ENCODE data around the gene MBOAT1. TPM values are rescaled to one million over a fixed set of nuclear protein-coding genes. Genes with fewer than 3 reads are reported as not detected.

The MBOAT1 gene
- total RNA-seq, 4 donors from 2014 or later = 9.6 to 24.3 (median 12.6) TPM

DNA sequence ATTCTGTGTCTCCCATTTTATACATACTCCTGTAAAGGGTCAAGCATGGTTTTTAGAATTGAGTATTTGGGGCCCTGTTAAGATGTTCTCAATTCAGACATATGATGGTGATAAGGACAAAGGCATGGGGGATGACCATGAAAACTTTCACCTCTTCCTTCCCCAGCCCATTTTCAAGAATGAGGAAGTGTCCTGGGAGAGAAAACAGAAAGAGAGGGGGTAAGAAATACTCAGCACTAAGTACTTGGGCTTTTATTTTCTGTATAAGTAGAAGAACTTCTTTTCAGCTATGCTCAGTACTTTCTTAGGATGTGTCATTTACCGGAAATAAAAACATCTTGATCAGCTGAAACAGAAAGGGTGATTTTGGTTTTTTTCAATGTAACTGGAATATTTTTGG is 10.9 kb upstream of the MBOAT1 start:
- peaks cover 2% of the 10 kb centered on the region in 2 donors for H3K4me1 ChIP-seq
- no peak overlapping the region for H3K4me3 ChIP-seq (replicated peaks in 1 of 3)
- H3K9me3 ChIP-seq = no peaks in the 10 kb centered on the region
- no peaks in the 10 kb centered on the region for H3K36me3 ChIP-seq
- TF ChIP-seq, protein P1, sequence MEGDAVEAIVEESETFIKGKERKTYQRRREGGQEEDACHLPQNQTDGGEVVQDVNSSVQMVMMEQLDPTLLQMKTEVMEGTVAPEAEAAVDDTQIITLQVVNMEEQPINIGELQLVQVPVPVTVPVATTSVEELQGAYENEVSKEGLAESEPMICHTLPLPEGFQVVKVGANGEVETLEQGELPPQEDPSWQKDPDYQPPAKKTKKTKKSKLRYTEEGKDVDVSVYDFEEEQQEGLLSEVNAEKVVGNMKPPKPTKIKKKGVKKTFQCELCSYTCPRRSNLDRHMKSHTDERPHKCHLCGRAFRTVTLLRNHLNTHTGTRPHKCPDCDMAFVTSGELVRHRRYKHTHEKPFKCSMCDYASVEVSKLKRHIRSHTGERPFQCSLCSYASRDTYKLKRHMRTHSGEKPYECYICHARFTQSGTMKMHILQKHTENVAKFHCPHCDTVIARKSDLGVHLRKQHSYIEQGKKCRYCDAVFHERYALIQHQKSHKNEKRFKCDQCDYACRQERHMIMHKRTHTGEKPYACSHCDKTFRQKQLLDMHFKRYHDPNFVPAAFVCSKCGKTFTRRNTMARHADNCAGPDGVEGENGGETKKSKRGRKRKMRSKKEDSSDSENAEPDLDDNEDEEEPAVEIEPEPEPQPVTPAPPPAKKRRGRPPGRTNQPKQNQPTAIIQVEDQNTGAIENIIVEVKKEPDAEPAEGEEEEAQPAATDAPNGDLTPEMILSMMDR (IDR thresholded peaks at IDR 0.05) = no peak
- TF ChIP-seq POLR2A (IDR thresholded peaks at IDR 0.05) = no peak
- H3K27ac ChIP-seq = no peak overlapping the region
- whole genome bisulfite sequencing, 2 donors = 86% methylated on average over 1 of the region's 1 CpG
- H3K27me3 ChIP-seq = no peaks in the 10 kb centered on the region
- DNase-seq = no peak
- intact Hi-C loops (cut with DNase I) = no loop called here

DNA sequence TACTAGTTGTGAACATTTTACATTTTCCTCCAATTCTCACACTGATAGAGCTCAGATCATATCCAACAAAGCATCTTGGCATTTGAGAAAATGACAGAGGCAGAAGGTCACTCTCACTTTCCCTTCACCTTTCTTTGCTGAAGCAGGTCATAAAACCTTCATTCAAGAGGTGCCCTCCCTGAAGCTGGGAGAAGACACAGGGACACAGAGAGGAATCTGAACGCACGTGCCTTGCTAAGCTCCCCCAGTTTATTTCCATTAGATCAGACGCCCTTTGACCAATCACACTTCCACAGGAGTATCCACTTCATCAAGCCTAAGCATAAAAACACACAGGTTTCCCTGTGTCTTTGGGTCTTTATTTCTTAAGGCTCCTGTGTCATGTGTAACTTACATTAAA is 9.2 kb upstream of the MBOAT1 start:
- Histone ChIP-seq H3K27me3 (no peaks in the 10 kb centered on the region), H3K27ac (no peak overlapping the region), H3K4me3 (replicated peaks in 1 of 3) (no peak overlapping the region), H3K4me1 (peaks cover 11 to 18% of the 10 kb centered on the region in 2 donors), H3K9me3 (no peaks in the 10 kb centered on the region), H3K36me3 (no peaks in the 10 kb centered on the region)
- intact Hi-C loops (cut with DNase I) = no loop called here
- no peak for DNase-seq
- no peak for TF ChIP-seq POLR2A (IDR thresholded peaks at IDR 0.05)
- TF ChIP-seq, protein P1 (IDR thresholded peaks at IDR 0.05) = no peak
- WGBS, 2 donors = 79 to 90% methylated on average over 3 of the region's 3 CpGs

DNA sequence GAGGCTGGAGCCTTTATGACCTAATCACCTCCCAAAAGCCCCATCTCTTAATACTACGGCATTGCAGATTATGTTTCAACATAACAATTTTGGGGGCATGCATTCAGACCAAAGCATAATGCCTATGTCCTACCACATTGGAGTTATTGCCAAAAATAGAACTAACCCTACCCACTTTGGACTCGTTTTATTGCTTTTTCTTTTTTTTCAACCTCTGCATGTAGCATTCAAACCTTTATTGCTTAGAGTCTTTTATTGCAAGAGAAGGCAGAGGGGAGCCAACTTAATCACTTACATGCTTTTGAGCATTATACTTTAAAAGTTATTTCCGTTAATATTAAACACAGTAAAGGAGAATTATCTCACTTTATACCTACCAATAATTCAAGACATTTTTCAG is 8.1 kb upstream of the MBOAT1 start:
- Histone ChIP-seq H3K36me3 (no peaks in the 10 kb centered on the region), H3K9me3 (no peaks in the 10 kb centered on the region), H3K27ac (no peak overlapping the region), H3K4me3 (replicated peaks in 1 of 3) (no peak overlapping the region), H3K27me3 (no peaks in the 10 kb centered on the region), H3K4me1 (peaks cover 11 to 19% of the 10 kb centered on the region in 2 donors)
- 87 to 90% methylated on average over 3 of the region's 3 CpGs for WGBS, 2 donors
- intact Hi-C loops (cut with DNase I) = no loop called here
- no peak for DNase-seq
- no peak for TF ChIP-seq POLR2A (IDR thresholded peaks at IDR 0.05)
- TF ChIP-seq, protein P1 (IDR thresholded peaks at IDR 0.05) = no peak

DNA sequence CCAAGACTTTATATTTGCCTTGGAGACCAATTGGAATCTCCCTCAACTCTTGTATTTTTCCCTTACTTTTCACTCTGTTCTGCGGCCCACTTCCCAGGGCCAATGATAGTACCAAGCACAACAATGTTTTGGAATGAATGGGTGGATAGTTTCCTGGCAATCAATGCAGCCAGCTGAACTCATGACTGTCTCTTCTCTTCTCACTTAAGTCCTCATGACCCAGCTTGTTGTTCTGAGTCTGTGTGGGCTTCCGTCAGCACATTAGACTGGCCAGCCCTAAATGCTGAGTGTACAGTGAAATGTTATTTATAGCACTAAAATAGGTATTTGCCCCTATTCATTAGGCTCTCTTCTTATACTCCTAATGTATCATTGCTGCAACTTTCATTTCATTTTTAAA is 5.6 kb upstream of the MBOAT1 start:
- peaks cover 11 to 26% of the 10 kb centered on the region in 2 donors for H3K4me1 ChIP-seq
- H3K9me3 ChIP-seq = no peaks in the 10 kb centered on the region
- intact Hi-C loops (cut with DNase I) = no loop called here
- DNase-seq = peak; percentile 26 to 47
- no peaks in the 10 kb centered on the region for H3K36me3 ChIP-seq
- H3K4me3 ChIP-seq (replicated peaks in 1 of 3) = no peak overlapping the region
- 56 to 70% methylated on average over 2 of the region's 2 CpGs for WGBS, 2 donors
- H3K27ac ChIP-seq = peak overlapping the region; percentile 25 to 80 (median 65)
- H3K27me3 ChIP-seq = no peaks in the 10 kb centered on the region
- TF ChIP-seq POLR2A (IDR thresholded peaks at IDR 0.05) = no peak

DNA sequence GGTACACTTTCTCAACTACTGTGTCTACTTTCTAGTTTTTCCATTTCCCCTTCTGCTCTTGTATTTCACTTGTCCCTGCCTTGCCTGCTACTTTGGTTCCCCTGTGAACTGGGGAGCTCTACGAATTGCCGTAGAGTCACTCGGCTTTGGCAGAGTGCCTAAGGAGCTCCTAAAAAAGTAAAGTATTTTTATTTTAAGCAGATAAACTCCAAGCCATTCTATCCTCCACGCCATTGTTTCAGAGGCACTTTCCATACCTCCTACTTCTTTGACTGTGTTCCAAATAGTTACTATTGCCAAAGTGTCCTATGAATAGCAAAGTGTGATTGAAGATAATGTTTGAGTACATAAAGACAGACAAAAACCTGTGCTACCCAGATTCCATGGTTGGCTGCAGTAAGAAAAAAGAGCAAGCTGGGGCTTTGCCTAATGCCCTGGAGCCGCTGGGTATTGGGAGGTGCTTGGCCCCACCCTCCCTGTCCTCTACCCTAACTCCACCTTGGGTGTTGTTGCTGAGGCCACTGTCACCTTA is 5.1 kb upstream of the MBOAT1 start:
- no peak for TF ChIP-seq POLR2A (IDR thresholded peaks at IDR 0.05)
- H3K4me1 ChIP-seq = peaks cover 11 to 28% of the 10 kb centered on the region in 2 donors
- no peak overlapping the region for H3K4me3 ChIP-seq (replicated peaks in 1 of 3)
- H3K27me3 ChIP-seq = no peaks in the 10 kb centered on the region
- peak; percentile 67 for DNase-seq
- H3K9me3 ChIP-seq = no peaks in the 10 kb centered on the region
- peak overlapping the region; percentile 25 to 80 (median 65) for H3K27ac ChIP-seq
- no peaks in the 10 kb centered on the region for H3K36me3 ChIP-seq
- 8 to 11% methylated on average over 5 of the region's 5 CpGs for WGBS, 2 donors
- intact Hi-C loops (cut with DNase I) = no loop called here

DNA sequence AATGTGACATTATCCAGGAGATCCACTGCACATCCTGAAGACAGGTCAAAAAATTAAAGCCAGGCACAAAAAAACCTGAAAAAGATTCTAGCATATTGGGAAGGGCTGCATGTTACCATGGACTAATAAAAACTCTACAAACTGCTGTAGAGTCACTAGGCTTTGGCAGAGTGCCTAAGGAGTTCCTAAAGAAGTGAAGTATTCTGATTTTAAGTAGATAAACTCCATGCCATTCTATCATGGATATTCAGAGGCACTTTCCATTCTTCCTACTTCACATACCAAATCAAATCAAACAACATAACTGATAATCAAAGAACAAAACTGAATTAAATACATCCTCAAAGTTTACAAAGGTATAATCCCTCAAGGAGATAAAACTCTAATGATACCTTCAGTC is 3.0 kb upstream of the MBOAT1 start:
- no peaks in the 10 kb centered on the region for H3K9me3 ChIP-seq
- no peak for DNase-seq
- TF ChIP-seq POLR2A (IDR thresholded peaks at IDR 0.05) = no peak
- TF ChIP-seq, protein P1 (IDR thresholded peaks at IDR 0.05) = no peak
- intact Hi-C loops (cut with DNase I) = no loop called here
- H3K36me3 ChIP-seq = no peaks in the 10 kb centered on the region
- no peak overlapping the region for H3K27ac ChIP-seq
- no peak overlapping the region for H3K4me3 ChIP-seq (replicated peaks in 1 of 3)
- H3K27me3 ChIP-seq = no peaks in the 10 kb centered on the region
- peaks cover 16 to 35% of the 10 kb centered on the region in 2 donors for H3K4me1 ChIP-seq
